OCI-LY7 (cell line): Measurements from ENCODE around the gene CDC42BPB. TPM values are rescaled to one million over a fixed set of nuclear protein-coding genes. Genes with fewer than 3 reads are reported as not detected.

Experiments used
- BruUV-seq: library from RNA; stranded (reverse); fragments of 400-500 nt; replicated peaks from 2 replicates; lab custom pipeline; 2021; lab: Mats Ljungman, UMichigan
- CTCF ChIA-PET: fragments of 300-600 bp; sonication (Branson Sonifier 250); formaldehyde crosslinking; loops from one replicate; lab custom pipeline; 2022; ENCODE audit warnings: antibody characterized with exemption; ENCODE audit not compliant: unreplicated experiment; lab: Charles Lee
- POLR2A ChIA-PET: fragments of 300-600 bp; sonication (Branson Sonifier 250); formaldehyde crosslinking; loops from one replicate; lab custom pipeline; 2022; ENCODE audit warnings: antibody characterized with exemption; lab: Charles Lee
- DNase-seq: peaks from one replicate; pipeline ENCODE4 v3.0.0-alpha.2; 2015; ENCODE audit warnings: low spot score
- H2AFZ ChIP-seq: fragments of 200-600 bp; sonication (generic), shearing (Covaris generic); 2 replicates; pipeline ENCODE4 v1.6.1; 2014; ENCODE audit warnings: mild to moderate bottlenecking, antibody characterized with exemption, low read length, moderate library complexity
- H3K27ac ChIP-seq: fragments of 200-600 bp; sonication (generic); 2 replicates; pipeline ENCODE4 v1.5.1; 2014; ENCODE audit warnings: mixed run types, low read depth, mild to moderate bottlenecking, moderate library complexity, low read length, inconsistent platforms; ENCODE audit not compliant: poor library complexity, severe bottlenecking
- H3K36me3 ChIP-seq: fragments of 200-600 bp; sonication (generic); 2 replicates; pipeline ENCODE4 v1.6.1; 2014; ENCODE audit warnings: mild to moderate bottlenecking, antibody characterized with exemption, low read length, moderate library complexity, mixed read lengths; ENCODE audit not compliant: insufficient read depth
- H3K4me1 ChIP-seq: fragments of 200-600 bp; sonication (generic); 2 replicates; pipeline ENCODE4 v1.5.1; 2014; ENCODE audit warnings: mild to moderate bottlenecking, low read length; ENCODE audit not compliant: insufficient read depth, poor library complexity, severe bottlenecking
- H3K4me2 ChIP-seq: fragments of 200-600 bp; sonication (generic); 2 replicates; pipeline ENCODE4 v1.6.1; 2014; ENCODE audit warnings: mild to moderate bottlenecking, low read length
- H3K4me3 ChIP-seq: fragments of 200-600 bp; sonication (generic); 2 replicates; pipeline ENCODE4 v1.5.1; 2014; ENCODE audit warnings: mild to moderate bottlenecking, low read depth, low read length; ENCODE audit not compliant: poor library complexity, severe bottlenecking
- H3K79me2 ChIP-seq: fragments of 200-600 bp; sonication (generic); 2 replicates; pipeline ENCODE4 v1.6.1; 2016; ENCODE audit warnings: low read depth, mild to moderate bottlenecking, low read length, moderate library complexity, mixed read lengths; ENCODE audit not compliant: insufficient read depth
- H3K9me2 ChIP-seq: fragments of 200-600 bp; sonication (generic); 2 replicates; pipeline ENCODE4 v1.6.1; 2016; ENCODE audit warnings: mild to moderate bottlenecking, low read length, mixed read lengths; ENCODE audit not compliant: insufficient read depth
- H3K9me3 ChIP-seq: fragments of 200-600 bp; sonication (generic); 2 replicates; pipeline ENCODE4 v1.6.1; 2014; ENCODE audit warnings: mild to moderate bottlenecking, mixed run types, low read length, mixed read lengths
- H4K20me1 ChIP-seq: fragments of 200-600 bp; sonication (generic); 2 replicates; pipeline ENCODE4 v1.6.1; 2014; ENCODE audit warnings: mild to moderate bottlenecking, antibody characterized with exemption, low read length, moderate library complexity, mixed read lengths; ENCODE audit not compliant: insufficient read depth
- CTCF ChIP-seq: fragments of 200-600 bp; sonication (generic); conservative IDR thresholded peaks from 2 replicates; pipeline ENCODE4 v1.5.1; 2014; ENCODE audit warnings: mild to moderate bottlenecking, antibody characterized with exemption, low read length, moderate library complexity, mixed read lengths
- EZH2phosphoT487 ChIP-seq: fragments of 200-600 bp; sonication (generic); IDR thresholded peaks from 2 replicates; pipeline ENCODE4 v1.6.1; 2018; ENCODE audit warnings: low read depth, borderline replicate concordance, mild to moderate bottlenecking, mixed run types, antibody characterized with exemption, low read length, moderate library complexity, mixed read lengths
- intact Hi-C: fragments of 100-400 bp; cut with micrococcal nuclease; formaldehyde crosslinking; loops from one replicate; pipeline ENCODE4 v1.10.0; 2022; ENCODE audit not compliant: unreplicated experiment
- total RNA-seq, 2 experiments: library from RNA; depleted of rRNA in 1 of 2; stranded (reverse); fragments of >200 nt in 1 of 2; shearing (Covaris generic) in 1 of 2; gene quantifications; 2 replicates each; pipeline ENCODE4 v1.2.3, GENCODE V29; 2014 to 2022

CDC42BPB gene
- total RNA-seq, 2 experiments from 2014 or later: 0.03 to 0.46 TPM

- H3K9me2 ChIP-seq: no peaks in the 10 kb centered on the region
- H4K20me1 ChIP-seq: no peaks in the 10 kb centered on the region
- ChIA-PET POLR2A (interaction anchor here (0.6 kb wide), 1 partner anchor 121 kb away, joined by 3 read pairs; no protein-coding TSS in a partner anchor), CTCF (no interaction called here)
- H3K36me3 ChIP-seq: no peaks in the 10 kb centered on the region
- no peak for DNase-seq
- no peaks in the 10 kb centered on the region for H3K9me3 ChIP-seq
- intact Hi-C loops: no loop called here
- H3K79me2 ChIP-seq: no peaks in the 10 kb centered on the region
- BruUV-seq: no TSS peak
- TF ChIP-seq CTCF: no peak
- TF ChIP-seq EZH2phosphoT487: no peak
- H2AFZ ChIP-seq: no peak overlapping the region
- H3K4me3 ChIP-seq: no peak overlapping the region
- no peak overlapping the region for H3K27ac ChIP-seq
- H3K4me2 ChIP-seq: no peak overlapping the region
- no peaks in the 10 kb centered on the region for H3K4me1 ChIP-seq
Observed at GRCh38 chr14:103067231-103067954, 10.0 kb upstream of the CDC42BPB start.

GRCh38 chr14:103066399-103066798 is 9.1 kb upstream of the CDC42BPB start:
- Histone ChIP-seq H3K4me2 (no peak overlapping the region), H3K79me2 (no peaks in the 10 kb centered on the region), H3K36me3 (no peaks in the 10 kb centered on the region), H4K20me1 (no peaks in the 10 kb centered on the region), H3K4me1 (no peaks in the 10 kb centered on the region), H3K9me3 (no peaks in the 10 kb centered on the region), H3K4me3 (no peak overlapping the region), H2AFZ (no peak overlapping the region), H3K9me2 (no peaks in the 10 kb centered on the region), H3K27ac (no peak overlapping the region)
- intact Hi-C loops: no loop called here
- BruUV-seq: no TSS peak
- TF ChIP-seq CTCF (no peak), EZH2phosphoT487 (no peak)
- CTCF ChIA-PET: no interaction called here
- POLR2A ChIA-PET: no interaction called here
- no peak for DNase-seq

GRCh38 chr14:103065861-103066260 is 8.5 kb upstream of the CDC42BPB start:
- CTCF ChIA-PET: no interaction called here
- intact Hi-C loops: no loop called here
- H3K79me2 ChIP-seq: no peaks in the 10 kb centered on the region
- no peaks in the 10 kb centered on the region for H3K9me3 ChIP-seq
- H3K4me2 ChIP-seq: no peak overlapping the region
- no peak overlapping the region for H2AFZ ChIP-seq
- no peaks in the 10 kb centered on the region for H4K20me1 ChIP-seq
- no peaks in the 10 kb centered on the region for H3K9me2 ChIP-seq
- no peaks in the 10 kb centered on the region for H3K4me1 ChIP-seq
- no peak overlapping the region for H3K27ac ChIP-seq
- no peak for DNase-seq
- POLR2A ChIA-PET: no interaction called here
- no peaks in the 10 kb centered on the region for H3K36me3 ChIP-seq
- no peak overlapping the region for H3K4me3 ChIP-seq
- TF ChIP-seq EZH2phosphoT487 (no peak), CTCF (no peak)
- no TSS peak for BruUV-seq
